IMR-90 (cell line): ENCODE results near the gene RBFOX1. TPM values are rescaled to one million over a fixed set of nuclear protein-coding genes. Genes with fewer than 3 reads are reported as not detected.

Source experiments
- ATAC-seq: fragments of 200-7000 bp; cut with Tn5 transposase; 2 replicates; pipeline ENCODE4 v1.9.1; 2020; ENCODE audit warnings: low read depth, mild to moderate bottlenecking, moderate library complexity
- BruUV-seq: library from RNA; stranded (reverse); fragments of 400-500 nt; replicated peaks from 2 replicates; lab custom pipeline; 2021; lab: Mats Ljungman, UMichigan
- CTCF ChIA-PET: fragments of 300-600 bp; formaldehyde crosslinking; extraction: SDS; loops from one replicate; lab custom pipeline; 2021; ENCODE audit warnings: antibody characterized with exemption; lab: Yijun Ruan, JAX
- POLR2A ChIA-PET: fragments of 300-600 bp; sonication (Branson Sonifier 250); formaldehyde crosslinking; loops from one replicate; lab custom pipeline; 2022; ENCODE audit warnings: antibody characterized with exemption; ENCODE audit not compliant: unreplicated experiment; lab: Charles Lee
- DNase-seq: peaks from one replicate; pipeline ENCODE4 v3.0.0; 2013
- H2AFZ ChIP-seq: replicated peaks from 2 replicates; pipeline ENCODE3; 2013; ENCODE audit warnings: low read length, mild to moderate bottlenecking; ENCODE audit not compliant: poor library complexity
- H2AK5ac ChIP-seq: 2 replicates; pipeline ENCODE4 v1.6.1; 2013; ENCODE audit warnings: low read depth, low read length, inconsistent platforms
- H2AK9ac ChIP-seq: replicated peaks from 2 replicates; pipeline ENCODE3; 2013; ENCODE audit warnings: mild to moderate bottlenecking, low read depth, low read length, moderate library complexity; ENCODE audit not compliant: poor library complexity
- H2BK120ac ChIP-seq: 2 replicates; pipeline ENCODE4 v1.6.1; 2013; ENCODE audit warnings: low read depth, low read length, inconsistent platforms
- H2BK15ac ChIP-seq: 3 replicates; pipeline ENCODE4 v1.6.1; 2013; ENCODE audit warnings: low read depth, low read length, inconsistent platforms
- H2BK20ac ChIP-seq: 2 replicates; pipeline ENCODE4 v1.6.1; 2013; ENCODE audit warnings: low read depth, mild to moderate bottlenecking, inconsistent platforms, low read length, moderate library complexity
- H2BK5ac ChIP-seq: 2 replicates; pipeline ENCODE4 v1.6.1; 2013; ENCODE audit warnings: mild to moderate bottlenecking, low read depth, low read length, inconsistent platforms; ENCODE audit not compliant: poor library complexity, severe bottlenecking
- H3K14ac ChIP-seq: replicated peaks from 2 replicates; pipeline ENCODE4 v1.6.1; 2013; ENCODE audit warnings: low read depth, low read length, inconsistent platforms
- H3K18ac ChIP-seq: 2 replicates; pipeline ENCODE4 v1.6.1; 2013; ENCODE audit warnings: low read depth, low read length, control low read depth
- H3K23ac ChIP-seq: 2 replicates; pipeline ENCODE4 v1.6.1; 2013; ENCODE audit warnings: low read depth, low read length, inconsistent platforms
- H3K27ac ChIP-seq: 2 replicates; pipeline ENCODE4 v1.5.1; 2013; ENCODE audit warnings: mild to moderate bottlenecking, control low read depth, low read length; ENCODE audit not compliant: insufficient read depth
- H3K27me3 ChIP-seq: 2 replicates; pipeline ENCODE4 v1.6.1; 2013; ENCODE audit warnings: low read length; ENCODE audit not compliant: control insufficient read depth, insufficient read depth
- H3K36me3 ChIP-seq: 2 replicates; pipeline ENCODE4 v1.6.1; 2013; ENCODE audit warnings: low read length, mixed read lengths; ENCODE audit not compliant: control insufficient read depth, insufficient read depth
- H3K4ac ChIP-seq: 2 replicates; pipeline ENCODE4 v1.6.1; 2013; ENCODE audit warnings: low read depth, low read length, inconsistent platforms
- H3K4me1 ChIP-seq: 2 replicates; pipeline ENCODE4 v1.6.1; 2013; ENCODE audit warnings: low read length, mixed read lengths; ENCODE audit not compliant: control insufficient read depth, insufficient read depth
- H3K4me2 ChIP-seq: 2 replicates; pipeline ENCODE4 v1.6.1; 2013; ENCODE audit warnings: low read depth, mild to moderate bottlenecking, control low read depth, low read length, moderate library complexity
- H3K4me3 ChIP-seq: 2 replicates; pipeline ENCODE4 v1.5.1; 2013; ENCODE audit warnings: low read depth, mild to moderate bottlenecking, control low read depth, low read length, moderate library complexity; ENCODE audit not compliant: insufficient read depth
- H3K56ac ChIP-seq: 2 replicates; pipeline ENCODE4 v1.6.1; 2013; ENCODE audit warnings: low read length, inconsistent platforms; ENCODE audit not compliant: insufficient read depth; ENCODE audit errors: extremely low read depth
- H3K79me1 ChIP-seq, 2 experiments: 2 replicates each; pipeline ENCODE4 v1.6.1; 2013; ENCODE audit warnings: low read length in 2 of 2, inconsistent platforms in 1 of 2, low read depth in 1 of 2
- H3K9ac ChIP-seq: 2 replicates; pipeline ENCODE4 v1.6.1; 2013; ENCODE audit warnings: low read depth, low read length, control low read depth
- H3K9me1 ChIP-seq: 2 replicates; pipeline ENCODE4 v1.6.1; 2013; ENCODE audit warnings: low read length, inconsistent platforms; ENCODE audit not compliant: insufficient read depth
- H3K9me3 ChIP-seq: 2 replicates; pipeline ENCODE4 v1.6.1; 2013; ENCODE audit warnings: low read length; ENCODE audit not compliant: control insufficient read depth, insufficient read depth
- H4K20me1 ChIP-seq: 2 replicates; pipeline ENCODE4 v1.6.1; 2013; ENCODE audit warnings: low read length, inconsistent platforms; ENCODE audit not compliant: insufficient read depth
- H4K5ac ChIP-seq: 2 replicates; pipeline ENCODE4 v1.6.1; 2013; ENCODE audit warnings: mild to moderate bottlenecking, low read depth, low read length, control low read depth
- H4K8ac ChIP-seq, 2 experiments: 2 replicates each; pipeline ENCODE4 v1.6.1; 2013; ENCODE audit warnings: low read depth in 2 of 2, low read length in 2 of 2, control low read depth in 1 of 2, inconsistent platforms in 1 of 2
- H4K91ac ChIP-seq: 2 replicates; pipeline ENCODE4 v1.6.1; 2013; ENCODE audit warnings: low read depth, low read length, inconsistent platforms; ENCODE audit not compliant: insufficient read depth
- BHLHE40 ChIP-seq: fragments of 150-350 bp; IDR thresholded peaks from 2 replicates; pipeline ENCODE4 v1.6.1; 2016; ENCODE audit warnings: mild to moderate bottlenecking, low read depth, low read length
- CEBPB ChIP-seq: IDR thresholded peaks from 2 replicates; pipeline ENCODE4 v1.6.1; 2012; ENCODE audit warnings: low read depth, low read length, improper control_type of control experiment
- MAFK ChIP-seq: IDR thresholded peaks from 2 replicates; pipeline ENCODE4 v1.6.1; 2012; ENCODE audit warnings: low read depth, low read length, improper control_type of control experiment
- MAZ ChIP-seq: IDR thresholded peaks from 2 replicates; pipeline ENCODE4 v1.6.1; 2012; ENCODE audit warnings: low read depth, mild to moderate bottlenecking, low read length, improper control_type of control experiment, moderate library complexity, borderline replicate concordance
- MXI1 ChIP-seq: IDR thresholded peaks from 2 replicates; pipeline ENCODE4 v1.6.1; 2012; ENCODE audit warnings: low read depth, mild to moderate bottlenecking, low read length, moderate library complexity, borderline replicate concordance
- RAD21 ChIP-seq: IDR thresholded peaks from 2 replicates; pipeline ENCODE4 v1.6.1; 2012; ENCODE audit warnings: low read length, improper control_type of control experiment
- RCOR1 ChIP-seq: IDR thresholded peaks from 2 replicates; pipeline ENCODE4 v1.6.1; 2012; ENCODE audit warnings: mild to moderate bottlenecking, low read length, improper control_type of control experiment; ENCODE audit not compliant: insufficient replicate concordance
- SMC3 ChIP-seq: fragments of 150-350 bp; IDR thresholded peaks from 2 replicates; pipeline ENCODE4 v1.6.1; 2016; ENCODE audit warnings: low read depth, mild to moderate bottlenecking, antibody characterized with exemption, low read length, moderate library complexity
- USF2 ChIP-seq: fragments of 150-350 bp; IDR thresholded peaks from 2 replicates; pipeline ENCODE4 v1.6.1; 2017; ENCODE audit warnings: mild to moderate bottlenecking, antibody characterized with exemption, low read length, low read depth
- WGBS, 2 experiments: methylation state at CpG; one replicate each; pipeline versions ENCODE4 v1.1.5 to v1.1.7; 2013; ENCODE audit warnings: missing lambda C conversion rate in 2 of 2; ENCODE audit not compliant: insufficient read length in 1 of 2; ENCODE audit errors: extremely low coverage in 2 of 2; 5-methylcytosine and 5-hydroxymethylcytosine counted together
- dilution Hi-C: fragments of 300-500 bp; cut with HindIII; formaldehyde crosslinking; loops from one replicate; pipeline ENCODE4 v1.14.3; 2018; ENCODE audit warnings: low sequenced_read_pairs; ENCODE audit not compliant: unreplicated experiment
- in situ Hi-C: fragments of 300-500 bp; cut with MboI; formaldehyde crosslinking; loops from 3 replicates; pipeline ENCODE4 v1.14.3; 2019; ENCODE audit warnings: low sequenced_read_pairs, inconsistent platforms, mixed read lengths
- intact Hi-C: fragments of 100-400 bp; cut with micrococcal nuclease; formaldehyde crosslinking; loops from 2 replicates; pipeline ENCODE4 v1.10.0; 2022
- polyA plus RNA-seq, 3 experiments: library from polyadenylated mRNA; depleted of rRNA; stranded (reverse); fragments of >200 nt; gene quantifications; 2 replicates each; pipeline ENCODE4 v1.2.3, GENCODE V29; 2012; ENCODE audit warnings: low replicate concordance in 1 of 3
- total RNA-seq: library from RNA; depleted of rRNA; stranded (reverse); fragments of >200 nt; gene quantifications from 2 replicates; pipeline ENCODE4 v1.2.3, GENCODE V29; 2012
- TF ChIP-seq, protein P1 (sequence below): conservative IDR thresholded peaks from 2 replicates; pipeline ENCODE4 v1.5.1; 2012; ENCODE audit warnings: mild to moderate bottlenecking, low read depth, low read length, improper control_type of control experiment

The RBFOX1 gene
- total and polyA plus RNA-seq, 2 of the 4 experiments (the other 2 are of a cell fraction), result not detected

DNA sequence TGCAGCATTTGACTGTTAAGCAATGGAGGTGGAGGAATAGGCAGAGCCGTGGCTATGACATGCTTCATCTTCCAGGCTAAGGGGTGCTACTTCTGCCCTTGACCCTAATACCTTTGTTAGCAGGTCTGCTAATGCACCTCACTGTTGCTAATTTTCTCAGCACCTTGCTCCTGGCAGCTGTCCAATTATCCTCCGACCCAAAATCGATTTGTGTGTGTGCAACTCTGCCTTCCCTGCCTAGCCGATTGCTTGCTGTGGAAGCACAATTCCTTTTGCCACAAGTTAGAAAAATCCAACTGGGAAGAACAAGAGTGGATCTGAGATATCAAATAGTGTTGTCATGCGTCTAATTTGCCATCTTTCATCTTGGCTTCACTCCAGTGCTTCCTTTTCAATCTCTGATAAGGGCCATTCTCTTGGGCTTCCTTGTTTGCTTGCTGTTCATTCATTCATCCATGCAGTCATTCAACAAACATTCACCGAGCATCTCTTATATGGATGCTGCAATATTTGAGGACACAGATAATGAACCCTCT is 422.8 kb downstream of the RBFOX1 start:
- Histone ChIP-seq H2BK120ac (no peak overlapping the region), H3K23ac (no peak overlapping the region), H3K14ac (no peak overlapping the region), H4K8ac (no peak overlapping the region), H2AK5ac (no peak overlapping the region), H3K18ac (no peak overlapping the region), H3K9me1 (no peaks in the 10 kb centered on the region), H3K4me1 (no peaks in the 10 kb centered on the region), H4K5ac (no peak overlapping the region), H3K56ac (no peak overlapping the region), H3K79me1 (no peaks in the 10 kb centered on the region), H3K9me3 (peaks cover 17% of the 10 kb centered on the region), H2AFZ (no peak overlapping the region), H3K27me3 (no peaks in the 10 kb centered on the region), H2BK5ac (no peak overlapping the region), H2BK15ac (no peak overlapping the region), H4K91ac (no peak overlapping the region), H3K9ac (no peak overlapping the region), H4K20me1 (no peaks in the 10 kb centered on the region), H3K4ac (no peak overlapping the region), H3K36me3 (no peaks in the 10 kb centered on the region), H3K4me3 (no peak overlapping the region), H2AK9ac (no peak overlapping the region), H3K4me2 (no peak overlapping the region), H2BK20ac (no peak overlapping the region), H3K27ac (no peak overlapping the region)
- ATAC-seq (no peak), DNase-seq (no peak)
- TF ChIP-seq SMC3 (no peak), MXI1 (no peak), MAFK (no peak), BHLHE40 (no peak), MAZ (no peak), RAD21 (no peak), USF2 (no peak), CEBPB (no peak), RCOR1 (no peak)
- TF ChIP-seq, protein P1, sequence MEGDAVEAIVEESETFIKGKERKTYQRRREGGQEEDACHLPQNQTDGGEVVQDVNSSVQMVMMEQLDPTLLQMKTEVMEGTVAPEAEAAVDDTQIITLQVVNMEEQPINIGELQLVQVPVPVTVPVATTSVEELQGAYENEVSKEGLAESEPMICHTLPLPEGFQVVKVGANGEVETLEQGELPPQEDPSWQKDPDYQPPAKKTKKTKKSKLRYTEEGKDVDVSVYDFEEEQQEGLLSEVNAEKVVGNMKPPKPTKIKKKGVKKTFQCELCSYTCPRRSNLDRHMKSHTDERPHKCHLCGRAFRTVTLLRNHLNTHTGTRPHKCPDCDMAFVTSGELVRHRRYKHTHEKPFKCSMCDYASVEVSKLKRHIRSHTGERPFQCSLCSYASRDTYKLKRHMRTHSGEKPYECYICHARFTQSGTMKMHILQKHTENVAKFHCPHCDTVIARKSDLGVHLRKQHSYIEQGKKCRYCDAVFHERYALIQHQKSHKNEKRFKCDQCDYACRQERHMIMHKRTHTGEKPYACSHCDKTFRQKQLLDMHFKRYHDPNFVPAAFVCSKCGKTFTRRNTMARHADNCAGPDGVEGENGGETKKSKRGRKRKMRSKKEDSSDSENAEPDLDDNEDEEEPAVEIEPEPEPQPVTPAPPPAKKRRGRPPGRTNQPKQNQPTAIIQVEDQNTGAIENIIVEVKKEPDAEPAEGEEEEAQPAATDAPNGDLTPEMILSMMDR, result no peak
- ChIA-PET POLR2A (no interaction called here), CTCF (no interaction called here)
- in situ Hi-C loops (no loop called here), dilution Hi-C loops (no loop called here), intact Hi-C loops (no loop called here)
- WGBS, 2 experiments, result 40% methylated on average over 1 of the region's 6 CpGs; no CpG with 5 or more reads in 1 of the 2 experiments
- BruUV-seq, result no TSS peak
